ENCODE data around the gene FAM43B.

GRCh38 chr1:20528221-20528620, 24.2 kb upstream of the FAM43B start:
- TF ChIP-seq CTCF (conservative IDR thresholded peaks at IDR 0.05; ENCODE audit: low read length) (no peak), EZH2phosphoT487 (IDR thresholded peaks at IDR 0.05; ENCODE audit: borderline replicate concordance, low read depth, low read length) (no peak)

All from OCI-LY7 (cell line).